ENCODE results near the gene MAD1L1.

The MAD1L1 gene

GRCh38 chr7:2242541-2243429 lies 10.0 kb upstream of the MAD1L1 start:
- no peak for DNase-seq (ENCODE audit: low read depth in 3 of 3)

GRCh38 chr7:2241580-2242540 lies 9.1 kb upstream of the MAD1L1 start, which contains the start of the genes MRM2 and NUDT1:
TSS of gene MRM2 (minus strand) at chr7:2242205. CDS start at chr7:2242169, 36 bp downstream.
TSS of gene NUDT1 (plus strand) at chr7:2242226. CDS start at chr7:2244575, 2,349 bp downstream.
- peak; percentile 40 to 63 (median 42) for DNase-seq (ENCODE audit: low read depth in 3 of 3)

- no peak for DNase-seq (ENCODE audit: low read depth in 3 of 3)
Measured at GRCh38 chr7:2239242-2239641, 6.5 kb upstream of the MAD1L1 start.

GRCh38 chr7:2237109-2237602 lies 4.4 kb upstream of the MAD1L1 start:
- no peak for DNase-seq (ENCODE audit: low read depth in 3 of 3)

GRCh38 chr7:2233926-2234325 lies 1.2 kb upstream of the MAD1L1 start:
- no peak for DNase-seq (ENCODE audit: low read depth in 3 of 3)

GRCh38 chr7:2231992-2232765 lies 566 bp downstream of the MAD1L1 start:
- DNase-seq (ENCODE audit: low read depth in 3 of 3) = peak in 1 of 3 experiments; percentile 19

- DNase-seq (ENCODE audit: low read depth in 3 of 3) = no peak
Measured at GRCh38 chr7:2230882-2231281, 1.9 kb downstream of the MAD1L1 start.

- DNase-seq (ENCODE audit: low read depth in 3 of 3) = no peak
Measured at GRCh38 chr7:2230226-2230625, 2.5 kb downstream of the MAD1L1 start.

- DNase-seq (ENCODE audit: low read depth in 3 of 3) = no peak
Measured at GRCh38 chr7:2229467-2229866, 3.3 kb downstream of the MAD1L1 start.

- DNase-seq (ENCODE audit: low read depth in 3 of 3) = no peak
Measured at GRCh38 chr7:2228921-2229320, 3.8 kb downstream of the MAD1L1 start.

GRCh38 chr7:2227699-2228098 lies 5.0 kb downstream of the MAD1L1 start:
- DNase-seq (ENCODE audit: low read depth in 3 of 3) = no peak

- DNase-seq (ENCODE audit: low read depth in 3 of 3) = no peak
Measured at GRCh38 chr7:2225830-2226229, 6.9 kb downstream of the MAD1L1 start.

- DNase-seq (ENCODE audit: low read depth in 3 of 3) = no peak
Measured at GRCh38 chr7:2225336-2225735, 7.4 kb downstream of the MAD1L1 start.

GRCh38 chr7:2224934-2225333 lies 7.8 kb downstream of the MAD1L1 start:
- DNase-seq (ENCODE audit: low read depth in 3 of 3) = no peak

- no peak for DNase-seq (ENCODE audit: low read depth in 3 of 3)
Measured at GRCh38 chr7:2224491-2224928, 8.2 kb downstream of the MAD1L1 start.

GRCh38 chr7:2223321-2223720 lies 9.4 kb downstream of the MAD1L1 start:
- no peak for DNase-seq (ENCODE audit: low read depth in 3 of 3)

- DNase-seq (ENCODE audit: low read depth in 3 of 3) = no peak
Measured at GRCh38 chr7:2222516-2222915, 10.2 kb downstream of the MAD1L1 start.

GRCh38 chr7:2220954-2221353 lies 11.8 kb downstream of the MAD1L1 start:
- no peak for DNase-seq (ENCODE audit: low read depth in 3 of 3)

- DNase-seq (ENCODE audit: low read depth in 3 of 3) = no peak
Measured at GRCh38 chr7:2220506-2220905, 12.2 kb downstream of the MAD1L1 start.

- DNase-seq (ENCODE audit: low read depth in 3 of 3) = no peak
Measured at GRCh38 chr7:2220030-2220429, 12.7 kb downstream of the MAD1L1 start.

- no peak for DNase-seq (ENCODE audit: low read depth in 3 of 3)
Measured at GRCh38 chr7:2219606-2220005, 13.1 kb downstream of the MAD1L1 start.
